ENCODE measurements around the gene ABR.

DNA sequence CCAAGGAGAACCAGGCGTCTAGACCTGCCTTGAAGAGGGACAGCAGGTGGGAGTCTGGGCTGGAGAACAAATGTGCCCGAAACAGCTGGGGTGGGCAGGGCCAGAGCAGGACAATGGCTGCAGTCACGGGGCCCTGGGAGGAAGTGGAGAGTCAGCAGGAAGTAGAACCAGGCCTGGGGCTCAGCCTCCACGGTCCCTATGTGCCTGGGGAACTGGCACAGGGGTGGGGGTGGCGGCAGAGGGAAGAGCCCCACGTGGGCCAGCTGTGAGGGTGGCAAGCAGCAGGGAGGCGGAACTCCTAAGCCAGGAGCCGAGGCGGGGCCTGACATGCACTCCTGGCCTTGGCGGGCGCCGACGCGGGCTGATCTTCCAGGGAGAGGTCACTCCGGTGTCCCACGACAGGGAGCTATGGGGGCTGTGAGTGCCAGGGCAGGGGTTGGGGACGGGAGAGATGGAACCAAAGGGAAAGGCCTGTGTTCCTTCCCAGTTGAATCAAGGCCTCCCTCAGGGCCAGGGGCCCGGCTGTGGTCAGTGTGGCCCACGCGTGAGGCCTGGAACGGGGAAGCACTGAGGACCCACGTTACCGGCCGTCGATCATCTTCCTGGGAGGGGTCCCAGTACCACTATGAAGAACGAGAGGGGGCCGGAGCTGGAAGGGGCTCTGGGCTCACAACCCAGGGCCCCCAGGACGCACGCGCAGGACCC lies 140.1 kb downstream of the ABR start:
- no peak for TF ChIP-seq TAF1 (IDR thresholded peaks at IDR 0.05; ENCODE audit: low read depth)
- TF ChIP-seq CTCF (IDR thresholded peaks at IDR 0.05; ENCODE audit: poor library complexity, severe bottlenecking) = no peak
- no peak for TF ChIP-seq EP300 (conservative IDR thresholded peaks at IDR 0.05; ENCODE audit: poor library complexity, severe bottlenecking)
- no peak for TF ChIP-seq EZH2 (IDR thresholded peaks at IDR 0.05; ENCODE audit: borderline replicate concordance, insufficient read depth, low read length, poor library complexity, severe bottlenecking)
- no peak for TF ChIP-seq RAD21 (conservative IDR thresholded peaks at IDR 0.05)
- TF ChIP-seq POLR2AphosphoS5 (IDR thresholded peaks at IDR 0.05) = no peak
- no peak for TF ChIP-seq REST (IDR thresholded peaks at IDR 0.05; ENCODE audit: borderline replicate concordance)
- TF ChIP-seq MXI1 (conservative IDR thresholded peaks at IDR 0.05; ENCODE audit: poor library complexity, severe bottlenecking) = no peak
- TF ChIP-seq SMC3 (conservative IDR thresholded peaks at IDR 0.05; ENCODE audit: poor library complexity) = no peak
